Neural progenitor cell (in vitro differentiated cells): ENCODE results near the gene COX6B1.

Experiments
- CTCF ChIP-seq: fragments of 200-600 bp; sonication (generic); IDR thresholded peaks from 2 replicates; pipeline ENCODE4 v1.5.1; 2017; ENCODE audit warnings: antibody characterized with exemption, mild to moderate bottlenecking
- EZH2phosphoT487 ChIP-seq: fragments of 200-600 bp; sonication (generic); IDR thresholded peaks from 2 replicates; pipeline ENCODE4 v1.6.1; 2017; ENCODE audit warnings: antibody characterized with exemption

GRCh38 chr19:35657904-35658700 lies 10.0 kb downstream of the COX6B1 start:
- TF ChIP-seq EZH2phosphoT487 (no peak), CTCF (peak; percentile 9)
